Measurements from ENCODE around the gene KNDC1.

DNA sequence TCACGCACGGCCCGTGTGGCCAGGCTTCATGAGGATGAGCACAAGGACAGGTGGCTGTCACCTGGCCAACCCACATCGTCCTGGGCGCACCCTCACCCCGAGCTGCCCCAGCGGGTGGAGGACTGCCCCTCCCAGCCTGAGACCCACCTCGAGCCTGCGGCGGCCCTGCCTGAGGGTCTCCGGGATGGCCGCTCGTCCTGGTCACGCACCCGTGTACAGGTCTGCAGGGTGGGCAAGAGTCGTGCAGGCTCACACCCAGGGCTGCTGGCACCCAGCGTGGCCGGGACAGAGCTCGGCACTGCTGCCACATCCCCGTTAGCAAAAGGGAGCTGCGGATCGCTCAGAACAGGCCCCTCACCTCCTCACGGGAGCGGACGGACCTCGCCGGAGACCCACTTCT lies 55.6 kb downstream of the KNDC1 start:
- TF ChIP-seq, protein P1, sequence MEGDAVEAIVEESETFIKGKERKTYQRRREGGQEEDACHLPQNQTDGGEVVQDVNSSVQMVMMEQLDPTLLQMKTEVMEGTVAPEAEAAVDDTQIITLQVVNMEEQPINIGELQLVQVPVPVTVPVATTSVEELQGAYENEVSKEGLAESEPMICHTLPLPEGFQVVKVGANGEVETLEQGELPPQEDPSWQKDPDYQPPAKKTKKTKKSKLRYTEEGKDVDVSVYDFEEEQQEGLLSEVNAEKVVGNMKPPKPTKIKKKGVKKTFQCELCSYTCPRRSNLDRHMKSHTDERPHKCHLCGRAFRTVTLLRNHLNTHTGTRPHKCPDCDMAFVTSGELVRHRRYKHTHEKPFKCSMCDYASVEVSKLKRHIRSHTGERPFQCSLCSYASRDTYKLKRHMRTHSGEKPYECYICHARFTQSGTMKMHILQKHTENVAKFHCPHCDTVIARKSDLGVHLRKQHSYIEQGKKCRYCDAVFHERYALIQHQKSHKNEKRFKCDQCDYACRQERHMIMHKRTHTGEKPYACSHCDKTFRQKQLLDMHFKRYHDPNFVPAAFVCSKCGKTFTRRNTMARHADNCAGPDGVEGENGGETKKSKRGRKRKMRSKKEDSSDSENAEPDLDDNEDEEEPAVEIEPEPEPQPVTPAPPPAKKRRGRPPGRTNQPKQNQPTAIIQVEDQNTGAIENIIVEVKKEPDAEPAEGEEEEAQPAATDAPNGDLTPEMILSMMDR (IDR thresholded peaks at IDR 0.05): no peak
- TF ChIP-seq POLR2A (IDR thresholded peaks at IDR 0.05) (no peak), POLR2AphosphoS5 (IDR thresholded peaks at IDR 0.05) (no peak)
